Measurements from ENCODE around the gene CORO2B. TPM values are rescaled to one million over a fixed set of nuclear protein-coding genes. Genes with fewer than 3 reads are reported as not detected.

CORO2B gene
- polyA plus RNA-seq, 1 donor from 2014 or later, result 15.1 TPM

GRCh38 chr15:68770216-68770615 lies 191.4 kb downstream of the CORO2B start:
- Histone ChIP-seq H3K27ac (ENCODE audit: low read length) (no peak overlapping the region), H3K27me3 (ENCODE audit: insufficient read depth, low read depth, low read length) (no peaks in the 10 kb centered on the region)
- TF ChIP-seq SMC3 (conservative IDR thresholded peaks at IDR 0.05; ENCODE audit: poor library complexity), result no peak
- TF ChIP-seq MXI1 (conservative IDR thresholded peaks at IDR 0.05; ENCODE audit: poor library complexity, severe bottlenecking), result no peak
- no peak for TF ChIP-seq EZH2 (IDR thresholded peaks at IDR 0.05; ENCODE audit: borderline replicate concordance, insufficient read depth, low read length, poor library complexity, severe bottlenecking)
- TF ChIP-seq, protein P1, sequence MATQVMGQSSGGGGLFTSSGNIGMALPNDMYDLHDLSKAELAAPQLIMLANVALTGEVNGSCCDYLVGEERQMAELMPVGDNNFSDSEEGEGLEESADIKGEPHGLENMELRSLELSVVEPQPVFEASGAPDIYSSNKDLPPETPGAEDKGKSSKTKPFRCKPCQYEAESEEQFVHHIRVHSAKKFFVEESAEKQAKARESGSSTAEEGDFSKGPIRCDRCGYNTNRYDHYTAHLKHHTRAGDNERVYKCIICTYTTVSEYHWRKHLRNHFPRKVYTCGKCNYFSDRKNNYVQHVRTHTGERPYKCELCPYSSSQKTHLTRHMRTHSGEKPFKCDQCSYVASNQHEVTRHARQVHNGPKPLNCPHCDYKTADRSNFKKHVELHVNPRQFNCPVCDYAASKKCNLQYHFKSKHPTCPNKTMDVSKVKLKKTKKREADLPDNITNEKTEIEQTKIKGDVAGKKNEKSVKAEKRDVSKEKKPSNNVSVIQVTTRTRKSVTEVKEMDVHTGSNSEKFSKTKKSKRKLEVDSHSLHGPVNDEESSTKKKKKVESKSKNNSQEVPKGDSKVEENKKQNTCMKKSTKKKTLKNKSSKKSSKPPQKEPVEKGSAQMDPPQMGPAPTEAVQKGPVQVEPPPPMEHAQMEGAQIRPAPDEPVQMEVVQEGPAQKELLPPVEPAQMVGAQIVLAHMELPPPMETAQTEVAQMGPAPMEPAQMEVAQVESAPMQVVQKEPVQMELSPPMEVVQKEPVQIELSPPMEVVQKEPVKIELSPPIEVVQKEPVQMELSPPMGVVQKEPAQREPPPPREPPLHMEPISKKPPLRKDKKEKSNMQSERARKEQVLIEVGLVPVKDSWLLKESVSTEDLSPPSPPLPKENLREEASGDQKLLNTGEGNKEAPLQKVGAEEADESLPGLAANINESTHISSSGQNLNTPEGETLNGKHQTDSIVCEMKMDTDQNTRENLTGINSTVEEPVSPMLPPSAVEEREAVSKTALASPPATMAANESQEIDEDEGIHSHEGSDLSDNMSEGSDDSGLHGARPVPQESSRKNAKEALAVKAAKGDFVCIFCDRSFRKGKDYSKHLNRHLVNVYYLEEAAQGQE (IDR thresholded peaks at IDR 0.05; ENCODE audit: borderline replicate concordance), result no peak
- no peak for TF ChIP-seq RAD21 (conservative IDR thresholded peaks at IDR 0.05)
- no peak for TF ChIP-seq TAF1 (IDR thresholded peaks at IDR 0.05; ENCODE audit: low read depth)
- TF ChIP-seq, protein P2, sequence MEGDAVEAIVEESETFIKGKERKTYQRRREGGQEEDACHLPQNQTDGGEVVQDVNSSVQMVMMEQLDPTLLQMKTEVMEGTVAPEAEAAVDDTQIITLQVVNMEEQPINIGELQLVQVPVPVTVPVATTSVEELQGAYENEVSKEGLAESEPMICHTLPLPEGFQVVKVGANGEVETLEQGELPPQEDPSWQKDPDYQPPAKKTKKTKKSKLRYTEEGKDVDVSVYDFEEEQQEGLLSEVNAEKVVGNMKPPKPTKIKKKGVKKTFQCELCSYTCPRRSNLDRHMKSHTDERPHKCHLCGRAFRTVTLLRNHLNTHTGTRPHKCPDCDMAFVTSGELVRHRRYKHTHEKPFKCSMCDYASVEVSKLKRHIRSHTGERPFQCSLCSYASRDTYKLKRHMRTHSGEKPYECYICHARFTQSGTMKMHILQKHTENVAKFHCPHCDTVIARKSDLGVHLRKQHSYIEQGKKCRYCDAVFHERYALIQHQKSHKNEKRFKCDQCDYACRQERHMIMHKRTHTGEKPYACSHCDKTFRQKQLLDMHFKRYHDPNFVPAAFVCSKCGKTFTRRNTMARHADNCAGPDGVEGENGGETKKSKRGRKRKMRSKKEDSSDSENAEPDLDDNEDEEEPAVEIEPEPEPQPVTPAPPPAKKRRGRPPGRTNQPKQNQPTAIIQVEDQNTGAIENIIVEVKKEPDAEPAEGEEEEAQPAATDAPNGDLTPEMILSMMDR (IDR thresholded peaks at IDR 0.05; ENCODE audit: poor library complexity, severe bottlenecking), result no peak
- TF ChIP-seq EP300 (conservative IDR thresholded peaks at IDR 0.05; ENCODE audit: poor library complexity, severe bottlenecking), result no peak
- no peak for TF ChIP-seq POLR2AphosphoS5 (IDR thresholded peaks at IDR 0.05)

DNA sequence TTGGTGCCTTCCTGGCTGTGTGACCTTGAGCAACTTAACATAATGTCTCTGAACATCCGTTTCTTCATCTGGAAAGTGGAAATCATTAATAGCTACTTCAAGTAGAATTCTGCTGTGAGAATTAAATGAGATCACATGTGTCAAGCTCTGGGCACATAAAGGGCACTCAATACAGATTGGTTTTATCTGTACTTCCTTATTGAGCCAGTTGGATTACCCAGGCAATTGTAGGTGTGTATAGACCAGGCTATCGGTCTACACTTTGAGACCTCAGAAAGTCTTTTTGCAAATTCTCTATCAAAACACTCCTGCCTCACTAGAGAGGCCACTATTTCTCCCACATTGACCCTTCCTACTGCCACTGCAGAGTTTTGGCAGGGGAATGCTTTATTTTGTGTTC lies 194.2 kb downstream of the CORO2B start:
- no peak for TF ChIP-seq EP300 (conservative IDR thresholded peaks at IDR 0.05; ENCODE audit: poor library complexity, severe bottlenecking)
- peaks cover 5% of the 10 kb centered on the region for H3K36me3 ChIP-seq (ENCODE audit: insufficient read depth, low read length)
- H3K9me2 ChIP-seq (ENCODE audit: insufficient read depth, low read length), result no peaks in the 10 kb centered on the region
- no peaks in the 10 kb centered on the region for H4K20me1 ChIP-seq (ENCODE audit: insufficient read depth)
- H3F3A ChIP-seq (ENCODE audit: insufficient read depth, low read length, poor library complexity, severe bottlenecking), result no peaks in the 10 kb centered on the region
- no peak overlapping the region for H3K27ac ChIP-seq (ENCODE audit: low read length)
- no peak overlapping the region for H3K4me3 ChIP-seq (ENCODE audit: low read length)
- no peaks in the 10 kb centered on the region for H3K27me3 ChIP-seq (ENCODE audit: insufficient read depth, low read depth, low read length)
- no peak overlapping the region for H3K4me2 ChIP-seq (ENCODE audit: low read length)
- H3K9ac ChIP-seq (ENCODE audit: low read length), result no peak overlapping the region
- no peaks in the 10 kb centered on the region for H3K79me2 ChIP-seq (replicated peaks; ENCODE audit: insufficient read depth, low read length)
- H2AFZ ChIP-seq (ENCODE audit: low read depth, low read length), result no peak overlapping the region
- H3K9me3 ChIP-seq (ENCODE audit: low read length), result no peaks in the 10 kb centered on the region

More at GRCh38 chr15:68770216-68770615, 191.4 kb downstream of the CORO2B start:
- no peaks in the 10 kb centered on the region for H3K36me3 ChIP-seq (ENCODE audit: insufficient read depth, low read length)
- H2AFZ ChIP-seq (ENCODE audit: low read depth, low read length), result no peak overlapping the region
- H3K4me2 ChIP-seq (ENCODE audit: low read length), result no peak overlapping the region
- no peaks in the 10 kb centered on the region for H4K20me1 ChIP-seq (ENCODE audit: insufficient read depth)
- H3K9me3 ChIP-seq (ENCODE audit: low read length), result no peaks in the 10 kb centered on the region
- no peaks in the 10 kb centered on the region for H3F3A ChIP-seq (ENCODE audit: insufficient read depth, low read length, poor library complexity, severe bottlenecking)
- H3K9me2 ChIP-seq (ENCODE audit: insufficient read depth, low read length), result no peaks in the 10 kb centered on the region
- H3K4me3 ChIP-seq (ENCODE audit: low read length), result no peak overlapping the region
- H3K79me2 ChIP-seq (replicated peaks; ENCODE audit: insufficient read depth, low read length), result no peaks in the 10 kb centered on the region
- no peak overlapping the region for H3K9ac ChIP-seq (ENCODE audit: low read length)

GRCh38 chr15:68774120-68774519 lies 195.3 kb downstream of the CORO2B start:
- no peak overlapping the region for H2AFZ ChIP-seq (ENCODE audit: low read depth, low read length)
- no peaks in the 10 kb centered on the region for H4K20me1 ChIP-seq (ENCODE audit: insufficient read depth)
- peaks cover 7% of the 10 kb centered on the region for H3K36me3 ChIP-seq (ENCODE audit: insufficient read depth, low read length)
- no peaks in the 10 kb centered on the region for H3K27me3 ChIP-seq (ENCODE audit: insufficient read depth, low read depth, low read length)
- H3K9me3 ChIP-seq (ENCODE audit: low read length), result no peaks in the 10 kb centered on the region
- no peak overlapping the region for H3K27ac ChIP-seq (ENCODE audit: low read length)
- TF ChIP-seq POLR2AphosphoS5 (IDR thresholded peaks at IDR 0.05), result no peak
- no peak for TF ChIP-seq RAD21 (conservative IDR thresholded peaks at IDR 0.05)
- no peak for TF ChIP-seq SMC3 (conservative IDR thresholded peaks at IDR 0.05; ENCODE audit: poor library complexity)
- TF ChIP-seq, protein P2 (IDR thresholded peaks at IDR 0.05; ENCODE audit: poor library complexity, severe bottlenecking), result no peak
- TF ChIP-seq, protein P1 (IDR thresholded peaks at IDR 0.05; ENCODE audit: borderline replicate concordance), result no peak
- TF ChIP-seq EP300 (conservative IDR thresholded peaks at IDR 0.05; ENCODE audit: poor library complexity, severe bottlenecking), result no peak
- no peak for TF ChIP-seq MXI1 (conservative IDR thresholded peaks at IDR 0.05; ENCODE audit: poor library complexity, severe bottlenecking)
- no peak for TF ChIP-seq EZH2 (IDR thresholded peaks at IDR 0.05; ENCODE audit: borderline replicate concordance, insufficient read depth, low read length, poor library complexity, severe bottlenecking)
- no peak for TF ChIP-seq TAF1 (IDR thresholded peaks at IDR 0.05; ENCODE audit: low read depth)
- no peak overlapping the region for H3K4me2 ChIP-seq (ENCODE audit: low read length)
- H3K9me2 ChIP-seq (ENCODE audit: insufficient read depth, low read length), result no peaks in the 10 kb centered on the region
- no peaks in the 10 kb centered on the region for H3F3A ChIP-seq (ENCODE audit: insufficient read depth, low read length, poor library complexity, severe bottlenecking)
- H3K4me3 ChIP-seq (ENCODE audit: low read length), result no peak overlapping the region
- H3K79me2 ChIP-seq (replicated peaks; ENCODE audit: insufficient read depth, low read length), result no peaks in the 10 kb centered on the region
- no peak overlapping the region for H3K9ac ChIP-seq (ENCODE audit: low read length)

Data from neural cell (in vitro differentiated cells).